Astrocyte (in vitro differentiated cells and primary cell): Measurements from ENCODE around the gene ASF1B.

Experiments
- EZH2 ChIP-seq: IDR thresholded peaks from 2 replicates; pipeline ENCODE4 v1.6.1; 2012; ENCODE audit warnings: mild to moderate bottlenecking, low read length, inconsistent platforms; ENCODE audit not compliant: insufficient read depth
- TF ChIP-seq, protein P1 (sequence below): IDR thresholded peaks from 2 replicates; pipeline ENCODE4 v1.5.1; 2011; ENCODE audit warnings: low read depth, mild to moderate bottlenecking, inconsistent platforms, low read length, moderate library complexity; ENCODE audit not compliant: insufficient read depth

DNA sequence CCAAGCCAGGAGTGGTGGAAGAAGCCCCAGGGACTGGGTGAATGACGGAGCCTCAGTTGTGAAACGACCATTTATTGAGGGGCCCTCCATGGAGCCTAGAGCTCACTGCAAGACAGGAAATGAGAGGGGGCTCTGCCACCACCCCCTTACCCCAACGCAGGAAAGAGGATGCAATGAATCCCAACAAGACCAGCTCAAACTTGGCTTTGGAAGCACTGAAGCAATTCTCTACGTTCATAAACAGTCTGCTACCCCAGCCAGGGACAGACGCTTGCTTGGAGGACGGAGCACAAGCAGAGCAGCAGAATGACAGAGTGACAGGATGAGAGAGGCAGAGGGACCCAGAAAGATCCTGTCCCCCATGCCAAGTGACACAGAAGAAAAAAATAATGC lies 19.9 kb downstream of the ASF1B start:
- TF ChIP-seq, protein P1, sequence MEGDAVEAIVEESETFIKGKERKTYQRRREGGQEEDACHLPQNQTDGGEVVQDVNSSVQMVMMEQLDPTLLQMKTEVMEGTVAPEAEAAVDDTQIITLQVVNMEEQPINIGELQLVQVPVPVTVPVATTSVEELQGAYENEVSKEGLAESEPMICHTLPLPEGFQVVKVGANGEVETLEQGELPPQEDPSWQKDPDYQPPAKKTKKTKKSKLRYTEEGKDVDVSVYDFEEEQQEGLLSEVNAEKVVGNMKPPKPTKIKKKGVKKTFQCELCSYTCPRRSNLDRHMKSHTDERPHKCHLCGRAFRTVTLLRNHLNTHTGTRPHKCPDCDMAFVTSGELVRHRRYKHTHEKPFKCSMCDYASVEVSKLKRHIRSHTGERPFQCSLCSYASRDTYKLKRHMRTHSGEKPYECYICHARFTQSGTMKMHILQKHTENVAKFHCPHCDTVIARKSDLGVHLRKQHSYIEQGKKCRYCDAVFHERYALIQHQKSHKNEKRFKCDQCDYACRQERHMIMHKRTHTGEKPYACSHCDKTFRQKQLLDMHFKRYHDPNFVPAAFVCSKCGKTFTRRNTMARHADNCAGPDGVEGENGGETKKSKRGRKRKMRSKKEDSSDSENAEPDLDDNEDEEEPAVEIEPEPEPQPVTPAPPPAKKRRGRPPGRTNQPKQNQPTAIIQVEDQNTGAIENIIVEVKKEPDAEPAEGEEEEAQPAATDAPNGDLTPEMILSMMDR, result no peak
- no peak for TF ChIP-seq EZH2
